Keratinocyte (primary cell): ENCODE measurements around the gene SLIT3.

ENCODE experiments used
- EZH2 ChIP-seq: IDR thresholded peaks from one replicate; pipeline ENCODE4 v1.6.1; 2012; ENCODE audit warnings: inconsistent platforms, mild to moderate bottlenecking, low read length, moderate library complexity
- TF ChIP-seq, protein P1 (sequence below), 3 experiments: IDR thresholded peaks in 1 of 3; conservative IDR thresholded peaks in 1 of 3; optimal IDR thresholded peaks in 1 of 3; 2 replicates in 2 of 3; 3 replicates in 1 of 3; pipeline versions ENCODE3 to v1.5.1; 2011; ENCODE audit warnings: low read length in 3 of 3, mild to moderate bottlenecking in 3 of 3, moderate library complexity in 2 of 3, control low read depth in 1 of 3, inconsistent platforms in 1 of 3; ENCODE audit not compliant: insufficient read depth in 2 of 3; ENCODE audit errors: extremely low read depth in 1 of 3

DNA sequence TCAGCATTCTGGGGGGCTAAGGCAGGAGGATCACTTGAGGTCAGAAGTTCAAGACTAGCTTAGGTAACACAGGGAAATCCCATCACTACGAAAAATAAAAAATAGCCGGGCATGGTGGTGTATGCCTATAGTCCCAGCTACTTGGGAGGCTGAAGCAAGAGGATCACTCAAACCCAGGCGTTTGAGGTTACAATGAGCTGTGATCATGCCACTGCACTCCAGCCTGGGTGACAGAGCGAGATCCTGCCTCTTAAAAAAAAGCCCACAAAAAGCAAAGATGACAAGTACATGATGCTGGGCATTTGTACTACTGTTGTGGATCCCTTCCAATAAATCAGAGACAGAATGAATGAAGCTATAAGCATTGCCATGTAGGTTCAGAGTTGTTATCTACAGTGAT lies 401.7 kb downstream of the SLIT3 start:
- TF ChIP-seq, protein P1, sequence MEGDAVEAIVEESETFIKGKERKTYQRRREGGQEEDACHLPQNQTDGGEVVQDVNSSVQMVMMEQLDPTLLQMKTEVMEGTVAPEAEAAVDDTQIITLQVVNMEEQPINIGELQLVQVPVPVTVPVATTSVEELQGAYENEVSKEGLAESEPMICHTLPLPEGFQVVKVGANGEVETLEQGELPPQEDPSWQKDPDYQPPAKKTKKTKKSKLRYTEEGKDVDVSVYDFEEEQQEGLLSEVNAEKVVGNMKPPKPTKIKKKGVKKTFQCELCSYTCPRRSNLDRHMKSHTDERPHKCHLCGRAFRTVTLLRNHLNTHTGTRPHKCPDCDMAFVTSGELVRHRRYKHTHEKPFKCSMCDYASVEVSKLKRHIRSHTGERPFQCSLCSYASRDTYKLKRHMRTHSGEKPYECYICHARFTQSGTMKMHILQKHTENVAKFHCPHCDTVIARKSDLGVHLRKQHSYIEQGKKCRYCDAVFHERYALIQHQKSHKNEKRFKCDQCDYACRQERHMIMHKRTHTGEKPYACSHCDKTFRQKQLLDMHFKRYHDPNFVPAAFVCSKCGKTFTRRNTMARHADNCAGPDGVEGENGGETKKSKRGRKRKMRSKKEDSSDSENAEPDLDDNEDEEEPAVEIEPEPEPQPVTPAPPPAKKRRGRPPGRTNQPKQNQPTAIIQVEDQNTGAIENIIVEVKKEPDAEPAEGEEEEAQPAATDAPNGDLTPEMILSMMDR (optimal IDR thresholded peaks at IDR 0.05 in 1 of 3, IDR thresholded peaks at IDR 0.05 in 1 of 3, conservative IDR thresholded peaks at IDR 0.05 in 1 of 3; ENCODE audit: extremely low read depth in 1 of 3, insufficient read depth in 2 of 3, low read length in 3 of 3): no peak
- TF ChIP-seq EZH2: no peak
